Measurements from ENCODE around the gene ABLIM1.

ABLIM1 gene

GRCh38 chr10:114404171-114405010 lies 253.7 kb downstream of the ABLIM1 start, which contains the start of gene AFAP1L2:
Gene AFAP1L2, minus strand, starts transcription at chr10:114404502. Its CDS starts 47 bp downstream, at chr10:114404455.
- peak within 1 kb of the TSS; percentile 38 for H3K4me3 ChIP-seq (ENCODE audit: low read depth, low read length)
- no peak for TF ChIP-seq CTCF (IDR thresholded peaks at IDR 0.05; ENCODE audit: borderline replicate concordance, insufficient read depth, low read depth, low read length)

DNA sequence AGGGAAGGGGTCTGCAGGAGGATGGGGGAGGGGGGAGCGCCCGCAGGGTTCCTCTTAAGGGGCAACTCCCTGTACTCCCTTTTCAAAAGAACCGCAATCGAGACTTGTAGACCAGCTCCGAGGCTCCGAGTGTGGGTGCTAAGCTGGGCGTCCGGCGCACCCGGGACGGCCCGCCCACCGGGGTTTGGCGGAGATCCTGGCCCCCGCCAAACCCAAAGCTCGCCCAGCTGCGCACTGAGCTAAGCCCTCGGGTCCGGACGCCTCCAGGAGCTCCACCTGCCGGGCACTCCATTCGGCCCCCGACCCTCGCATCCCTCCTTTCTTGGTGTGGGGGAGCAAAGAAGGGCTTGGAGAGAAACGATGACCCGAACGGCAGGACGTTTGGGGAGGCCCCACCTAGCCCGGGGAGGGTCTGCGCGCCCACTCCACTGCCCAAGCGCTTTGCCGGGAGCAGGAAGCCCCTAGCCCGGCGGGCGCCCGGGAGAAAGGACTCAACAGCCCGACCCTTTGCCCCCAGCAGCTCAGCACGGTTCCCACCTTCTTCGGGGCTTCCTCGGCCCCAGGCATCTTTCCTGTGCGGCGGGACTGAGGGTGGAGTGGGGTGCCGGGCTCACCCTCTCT lies 254.4 kb downstream of the ABLIM1 start:
- peak overlapping the region; percentile 38 for H3K4me3 ChIP-seq (ENCODE audit: low read depth, low read length)
- peak; percentile 28; the same call in 1 of the 2 replicates for TF ChIP-seq CTCF (IDR thresholded peaks at IDR 0.05; ENCODE audit: borderline replicate concordance, insufficient read depth, low read depth, low read length)

DNA sequence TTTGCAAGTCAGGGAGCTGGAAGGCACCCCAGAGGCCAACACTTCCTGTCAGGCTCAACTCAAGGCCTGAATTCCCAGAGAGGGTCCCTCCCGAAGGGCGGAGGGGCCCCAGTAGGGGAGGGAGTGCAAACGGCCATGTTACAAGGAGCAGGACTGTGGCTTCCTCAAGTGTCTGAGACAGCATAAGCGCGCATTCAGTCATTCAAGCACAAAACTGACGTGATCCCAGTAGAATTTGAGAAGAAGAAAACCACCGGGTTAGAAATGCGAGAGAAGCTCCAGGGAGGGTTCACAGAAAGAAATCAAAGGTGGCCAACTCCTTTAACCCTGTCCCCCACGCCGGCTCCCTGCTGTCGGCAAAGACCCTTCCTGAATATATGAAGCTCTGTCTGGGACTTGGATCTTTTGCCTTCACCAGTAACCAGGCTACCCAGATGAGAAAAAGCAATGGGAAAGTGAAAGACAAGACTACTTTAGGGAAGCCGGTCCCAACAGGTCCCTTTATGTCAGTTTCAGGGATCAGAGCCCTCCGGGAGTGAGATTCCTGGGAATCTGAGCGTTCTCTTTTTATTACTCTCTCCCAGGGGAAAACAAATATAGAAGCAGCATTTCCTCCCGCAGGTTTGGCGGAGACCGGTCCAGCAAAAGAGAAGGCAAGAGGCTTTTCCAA lies 255.1 kb downstream of the ABLIM1 start:
- peak overlapping the region; percentile 38 for H3K4me3 ChIP-seq (ENCODE audit: low read depth, low read length)
- no peak for TF ChIP-seq CTCF (IDR thresholded peaks at IDR 0.05; ENCODE audit: borderline replicate concordance, insufficient read depth, low read depth, low read length)

DNA sequence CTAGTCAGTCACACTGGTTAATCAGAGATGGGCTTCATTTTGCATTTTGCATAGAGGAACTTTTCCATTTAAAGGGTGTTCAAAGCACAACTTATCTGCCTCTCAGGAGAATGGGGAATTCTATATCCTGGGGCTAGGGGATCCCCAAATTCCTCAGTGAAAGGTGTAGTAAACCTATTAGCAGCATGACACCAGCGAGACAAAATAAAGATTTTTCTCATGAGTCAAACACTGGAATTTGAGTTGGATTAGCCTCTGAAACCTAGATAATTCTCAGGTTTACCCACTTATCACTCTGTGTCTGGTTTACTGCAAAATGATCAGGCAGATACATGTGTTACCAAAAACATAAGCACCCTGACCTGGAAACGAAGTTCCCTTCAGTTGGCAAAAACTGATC lies 255.8 kb downstream of the ABLIM1 start:
- TF ChIP-seq CTCF (IDR thresholded peaks at IDR 0.05; ENCODE audit: borderline replicate concordance, insufficient read depth, low read depth, low read length): no peak
- no peak overlapping the region for H3K4me3 ChIP-seq (ENCODE audit: low read depth, low read length)

GRCh38 chr10:114401195-114401791 lies 256.8 kb downstream of the ABLIM1 start:
- no peak overlapping the region for H3K4me3 ChIP-seq (ENCODE audit: low read depth, low read length)
- TF ChIP-seq CTCF (IDR thresholded peaks at IDR 0.05; ENCODE audit: borderline replicate concordance, insufficient read depth, low read depth, low read length): no peak

GRCh38 chr10:114400091-114400490 lies 258.0 kb downstream of the ABLIM1 start:
- no peak for TF ChIP-seq CTCF (IDR thresholded peaks at IDR 0.05; ENCODE audit: borderline replicate concordance, insufficient read depth, low read depth, low read length)
- H3K4me3 ChIP-seq (ENCODE audit: low read depth, low read length): no peak overlapping the region

Data from GM12875 (cell line).